HG02763 (cell line): Measurements from ENCODE around the gene GREB1.

Experiments
- ATAC-seq: cut with Tn5 transposase; IDR thresholded peaks from one replicate; pipeline ENCODE4 v1.9.1; 2021; ENCODE audit warnings: mild to moderate bottlenecking, moderate library complexity; ENCODE audit not compliant: unreplicated experiment

GREB1 gene

GRCh38 chr2:11533278-11534070 lies at the start of gene GREB1:
GREB1 (plus strand) TSS chr2:11534045; CDS start chr2:11556615, 22,570 bp downstream.
- ATAC-seq = no peak

GRCh38 chr2:11488809-11489208 lies 45.0 kb upstream of the GREB1 start:
- no peak for ATAC-seq

- ATAC-seq = no peak
Measured at GRCh38 chr2:11490194-11490593, 43.7 kb upstream of the GREB1 start.

- ATAC-seq = no peak
Measured at GRCh38 chr2:11491348-11491933, 42.4 kb upstream of the GREB1 start.

- ATAC-seq = no peak
Measured at GRCh38 chr2:11492244-11492643, 41.6 kb upstream of the GREB1 start.

- ATAC-seq = no peak
Measured at GRCh38 chr2:11492720-11493119, 41.1 kb upstream of the GREB1 start.

GRCh38 chr2:11493282-11493681 lies 40.6 kb upstream of the GREB1 start:
- ATAC-seq = no peak

- no peak for ATAC-seq
Measured at GRCh38 chr2:11494310-11494709, 39.5 kb upstream of the GREB1 start.

GRCh38 chr2:11495844-11496681 lies 37.8 kb upstream of the GREB1 start:
- ATAC-seq = no peak

- ATAC-seq = peak; percentile 94
Measured at GRCh38 chr2:11498543-11499034, 35.3 kb upstream of the GREB1 start.

GRCh38 chr2:11499081-11499743 lies 34.6 kb upstream of the GREB1 start:
- ATAC-seq = no peak

- no peak for ATAC-seq
Measured at GRCh38 chr2:11500702-11501303, 33.0 kb upstream of the GREB1 start.

- no peak for ATAC-seq
Measured at GRCh38 chr2:11502740-11503292, 31.0 kb upstream of the GREB1 start.

GRCh38 chr2:11503354-11503927 lies 30.4 kb upstream of the GREB1 start:
- ATAC-seq = no peak

- peak; percentile 65 for ATAC-seq
Measured at GRCh38 chr2:11505652-11506610, 27.9 kb upstream of the GREB1 start.

GRCh38 chr2:11506611-11506969 lies 27.3 kb upstream of the GREB1 start:
- no peak for ATAC-seq

GRCh38 chr2:11507517-11507916 lies 26.3 kb upstream of the GREB1 start:
- ATAC-seq = no peak

GRCh38 chr2:11508279-11508678 lies 25.6 kb upstream of the GREB1 start:
- ATAC-seq = no peak
